ENCODE measurements around the gene MRPS25.

DNA sequence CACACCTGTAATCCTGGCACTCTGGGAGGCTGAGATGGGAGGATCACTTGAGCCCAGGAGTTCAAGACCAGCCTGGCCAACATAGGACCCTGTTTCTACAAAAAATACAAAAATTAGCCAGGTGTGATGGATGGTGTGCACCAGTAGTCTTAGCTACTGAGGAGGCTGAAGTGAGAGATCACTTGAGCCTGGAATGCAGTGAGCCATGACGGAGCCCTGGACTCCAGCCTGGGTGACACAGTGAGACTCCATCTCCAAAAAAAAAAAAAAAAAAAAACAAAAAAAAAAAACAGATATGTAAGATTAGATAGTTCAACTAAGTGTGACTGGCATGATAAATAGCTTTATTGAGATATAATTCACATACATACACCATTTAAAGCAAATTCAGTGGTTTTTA is 24.1 kb upstream of the MRPS25 start:
- TF ChIP-seq POLR2AphosphoS5 (IDR thresholded peaks at IDR 0.05; ENCODE audit: low read depth, low read length): no peak
- no peak for TF ChIP-seq POLR2A (IDR thresholded peaks at IDR 0.05; ENCODE audit: low read depth, low read length)
- no peak for TF ChIP-seq TAF1 (IDR thresholded peaks at IDR 0.05; ENCODE audit: borderline replicate concordance, low read depth, low read length)

Data from GM12892 (cell line).